Breast epithelium (tissue), 3 donors: ENCODE measurements around the gene TATDN2.

ENCODE experiments used
- POLR2AphosphoS5 ChIP-seq, 3 donors: sonication (generic); formaldehyde crosslinking; IDR thresholded peaks; one replicate each; pipeline ENCODE4 v1.6.1; 2017; ENCODE audit warnings: antibody characterized with exemption in 3 of 3
- TF ChIP-seq, protein P1 (sequence below), 3 donors: fragments of 450-650 bp; IDR thresholded peaks; one replicate each; pipeline ENCODE4 v1.5.1; 2016 to 2017; ENCODE audit warnings: antibody characterized with exemption in 3 of 3, mild to moderate bottlenecking in 3 of 3, moderate library complexity in 3 of 3

GRCh38 chr3:10268930-10269329 is 20.7 kb downstream of the TATDN2 start:
- TF ChIP-seq POLR2AphosphoS5 (IDR thresholded peaks at IDR 0.05), result no peak
- TF ChIP-seq, protein P1, sequence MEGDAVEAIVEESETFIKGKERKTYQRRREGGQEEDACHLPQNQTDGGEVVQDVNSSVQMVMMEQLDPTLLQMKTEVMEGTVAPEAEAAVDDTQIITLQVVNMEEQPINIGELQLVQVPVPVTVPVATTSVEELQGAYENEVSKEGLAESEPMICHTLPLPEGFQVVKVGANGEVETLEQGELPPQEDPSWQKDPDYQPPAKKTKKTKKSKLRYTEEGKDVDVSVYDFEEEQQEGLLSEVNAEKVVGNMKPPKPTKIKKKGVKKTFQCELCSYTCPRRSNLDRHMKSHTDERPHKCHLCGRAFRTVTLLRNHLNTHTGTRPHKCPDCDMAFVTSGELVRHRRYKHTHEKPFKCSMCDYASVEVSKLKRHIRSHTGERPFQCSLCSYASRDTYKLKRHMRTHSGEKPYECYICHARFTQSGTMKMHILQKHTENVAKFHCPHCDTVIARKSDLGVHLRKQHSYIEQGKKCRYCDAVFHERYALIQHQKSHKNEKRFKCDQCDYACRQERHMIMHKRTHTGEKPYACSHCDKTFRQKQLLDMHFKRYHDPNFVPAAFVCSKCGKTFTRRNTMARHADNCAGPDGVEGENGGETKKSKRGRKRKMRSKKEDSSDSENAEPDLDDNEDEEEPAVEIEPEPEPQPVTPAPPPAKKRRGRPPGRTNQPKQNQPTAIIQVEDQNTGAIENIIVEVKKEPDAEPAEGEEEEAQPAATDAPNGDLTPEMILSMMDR (IDR thresholded peaks at IDR 0.05), result no peak
